AG09309 (cell line): ENCODE data around the gene PURB.

Source experiments
- DNase-seq: peaks from one replicate; pipeline ENCODE4 v3.0.0-alpha.2; 2010; ENCODE audit warnings: low read depth
- H3K4me3 ChIP-seq: 2 replicates; pipeline ENCODE4 v1.5.1; 2011; ENCODE audit warnings: mild to moderate bottlenecking, low read depth, low read length, moderate library complexity; ENCODE audit not compliant: control insufficient read depth
- TF ChIP-seq, protein P1 (sequence below): IDR thresholded peaks from 2 replicates; pipeline ENCODE4 v1.5.1; 2011; ENCODE audit warnings: mild to moderate bottlenecking, low read depth, low read length, inconsistent platforms; ENCODE audit not compliant: insufficient read depth, control insufficient read depth; ENCODE audit errors: missing control alignments

The PURB gene

DNA sequence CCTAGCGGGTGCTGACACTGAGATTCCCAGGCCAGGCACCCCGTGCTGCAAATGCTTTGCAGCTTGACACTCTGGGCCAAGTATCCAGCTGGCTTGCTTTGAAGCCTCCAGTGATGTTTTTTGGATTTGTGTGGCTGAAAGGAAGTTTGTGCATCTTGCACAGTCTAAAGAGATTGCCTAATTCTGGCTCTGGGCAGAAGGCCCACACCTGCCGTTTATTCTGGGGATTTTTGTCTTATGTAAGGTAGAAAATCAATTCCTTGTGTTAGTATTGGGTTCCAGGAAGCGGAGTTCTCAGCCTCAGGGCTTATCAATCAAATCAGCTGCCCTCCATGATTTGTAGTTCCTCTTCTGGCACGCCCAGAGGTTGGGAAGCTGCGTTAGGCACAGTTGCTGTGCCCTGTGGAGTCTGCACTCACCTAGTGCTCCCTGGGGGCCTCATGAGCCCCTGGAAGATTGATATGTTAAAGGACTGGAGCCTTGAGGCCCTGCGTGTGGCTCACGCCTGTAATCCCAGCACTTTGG, 8.4 kb upstream of the PURB start:
- TF ChIP-seq, protein P1, sequence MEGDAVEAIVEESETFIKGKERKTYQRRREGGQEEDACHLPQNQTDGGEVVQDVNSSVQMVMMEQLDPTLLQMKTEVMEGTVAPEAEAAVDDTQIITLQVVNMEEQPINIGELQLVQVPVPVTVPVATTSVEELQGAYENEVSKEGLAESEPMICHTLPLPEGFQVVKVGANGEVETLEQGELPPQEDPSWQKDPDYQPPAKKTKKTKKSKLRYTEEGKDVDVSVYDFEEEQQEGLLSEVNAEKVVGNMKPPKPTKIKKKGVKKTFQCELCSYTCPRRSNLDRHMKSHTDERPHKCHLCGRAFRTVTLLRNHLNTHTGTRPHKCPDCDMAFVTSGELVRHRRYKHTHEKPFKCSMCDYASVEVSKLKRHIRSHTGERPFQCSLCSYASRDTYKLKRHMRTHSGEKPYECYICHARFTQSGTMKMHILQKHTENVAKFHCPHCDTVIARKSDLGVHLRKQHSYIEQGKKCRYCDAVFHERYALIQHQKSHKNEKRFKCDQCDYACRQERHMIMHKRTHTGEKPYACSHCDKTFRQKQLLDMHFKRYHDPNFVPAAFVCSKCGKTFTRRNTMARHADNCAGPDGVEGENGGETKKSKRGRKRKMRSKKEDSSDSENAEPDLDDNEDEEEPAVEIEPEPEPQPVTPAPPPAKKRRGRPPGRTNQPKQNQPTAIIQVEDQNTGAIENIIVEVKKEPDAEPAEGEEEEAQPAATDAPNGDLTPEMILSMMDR = no peak
- no peak for DNase-seq
- H3K4me3 ChIP-seq = no peak overlapping the region

GRCh38 chr7:44891791-44892190, 6.5 kb upstream of the PURB start:
- DNase-seq = no peak
- TF ChIP-seq, protein P1 = no peak
- no peak overlapping the region for H3K4me3 ChIP-seq

GRCh38 chr7:44891372-44891771, 6.0 kb upstream of the PURB start:
- no peak overlapping the region for H3K4me3 ChIP-seq
- TF ChIP-seq, protein P1 = no peak
- no peak for DNase-seq

DNA sequence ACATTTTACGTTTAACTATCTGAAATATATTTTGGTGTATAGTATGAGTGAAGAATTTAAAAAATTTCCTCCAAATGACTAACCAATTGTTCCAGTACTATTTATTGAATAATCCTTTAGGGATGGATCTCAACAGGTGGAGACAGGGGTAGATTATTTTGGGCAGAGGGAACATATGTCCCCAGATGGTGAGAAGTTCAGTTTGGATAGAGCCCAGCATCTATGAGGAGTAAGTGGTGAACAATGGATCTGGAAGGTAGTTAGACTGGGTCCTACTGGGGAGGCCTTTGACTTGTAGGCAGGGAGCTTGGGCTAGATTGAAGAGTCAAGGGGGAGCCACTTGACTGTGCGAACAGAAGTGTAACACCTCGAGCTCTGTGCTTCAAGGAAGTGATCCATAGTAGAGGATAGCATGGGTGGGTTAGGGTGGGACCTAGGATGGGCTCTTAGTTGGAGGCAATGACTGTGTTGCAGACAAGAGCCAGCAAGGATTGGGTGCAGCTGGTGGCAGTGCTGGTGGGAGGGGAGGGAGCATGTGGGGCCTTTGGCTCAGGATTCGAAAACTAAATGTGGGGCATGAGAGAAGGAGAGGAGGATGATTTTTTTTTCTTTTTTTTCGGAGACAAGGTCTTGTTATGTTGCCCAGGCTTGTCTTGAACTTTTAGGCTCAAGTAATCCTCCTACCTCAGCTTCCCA, 3.9 kb upstream of the PURB start:
- no peak overlapping the region for H3K4me3 ChIP-seq
- DNase-seq = no peak
- TF ChIP-seq, protein P1 = no peak

DNA sequence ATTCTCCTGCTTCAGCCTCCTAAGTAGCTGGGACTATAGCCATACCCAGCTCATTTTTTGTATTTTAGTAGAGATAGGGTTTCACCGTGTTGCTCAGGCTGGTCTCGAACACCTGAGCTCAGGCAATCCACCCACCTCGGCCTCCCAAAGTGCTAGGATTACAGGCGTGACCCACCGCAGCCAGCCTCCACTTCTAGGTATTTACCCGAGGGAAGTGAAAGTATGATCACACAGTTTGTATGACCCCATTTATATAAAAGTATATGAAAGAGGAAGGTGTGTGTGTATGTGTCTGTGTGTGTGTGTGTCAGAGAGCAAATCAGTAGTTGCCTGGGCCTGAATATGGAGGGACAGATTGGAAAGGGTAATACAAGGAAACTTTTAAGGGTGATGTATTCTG, 2.0 kb upstream of the PURB start:
- no peak for DNase-seq
- H3K4me3 ChIP-seq = no peak overlapping the region
- TF ChIP-seq, protein P1 = no peak

DNA sequence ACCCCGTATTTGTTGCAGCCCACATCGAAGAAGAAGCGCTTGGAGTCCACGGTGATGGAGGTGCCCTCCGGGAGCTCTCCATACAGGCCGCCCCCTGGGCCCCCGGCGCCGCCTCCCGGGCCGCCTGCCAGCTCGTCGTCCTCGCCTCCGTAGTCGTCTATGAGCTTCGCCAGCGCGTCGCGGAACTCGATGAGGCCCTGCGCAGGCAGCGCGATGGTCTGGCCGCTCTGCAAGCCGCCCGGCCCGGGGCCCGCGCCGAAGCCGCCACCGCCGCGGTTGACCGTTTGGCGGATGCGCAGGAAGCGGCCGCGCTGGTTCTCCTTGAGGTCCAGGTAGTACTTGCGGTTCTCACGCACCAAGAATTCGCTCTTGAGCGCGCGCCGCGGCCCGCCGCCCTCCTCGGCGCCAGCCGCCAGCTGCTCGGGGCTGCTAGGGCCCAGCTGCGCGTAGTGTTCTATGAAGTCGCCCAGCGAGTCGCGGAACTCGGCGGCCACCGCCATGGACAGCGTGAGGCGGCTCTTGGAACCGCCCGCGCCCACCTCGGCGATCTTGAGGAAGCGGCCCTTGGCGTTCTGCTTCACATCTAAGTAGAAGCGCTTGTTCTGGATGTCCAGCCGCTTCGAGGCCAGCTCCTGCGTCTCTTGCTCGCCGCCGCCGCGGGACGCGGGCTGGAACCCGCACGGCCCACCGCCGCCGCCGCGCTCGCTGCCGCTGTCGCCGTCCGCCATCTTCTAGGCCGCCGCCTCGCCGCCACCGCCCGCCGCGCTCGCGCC, 523 bp downstream of the PURB start:
- DNase-seq = no peak
- peak overlapping the region; percentile 69 for H3K4me3 ChIP-seq
- TF ChIP-seq, protein P1 = no peak
